Activated naive CD8-positive, alpha-beta T cell treated with anti-CD3 and anti-CD28 coated beads, Interleukin-2, amount 50 U/mL, for 16 hours (primary cell): ENCODE results near the gene GADD45A.

ENCODE experiments used
- DNase-seq: peaks from one replicate; pipeline ENCODE4 v3.0.0-alpha.2; 2020; ENCODE audit warnings: low read depth, low spot score

GADD45A gene

DNA sequence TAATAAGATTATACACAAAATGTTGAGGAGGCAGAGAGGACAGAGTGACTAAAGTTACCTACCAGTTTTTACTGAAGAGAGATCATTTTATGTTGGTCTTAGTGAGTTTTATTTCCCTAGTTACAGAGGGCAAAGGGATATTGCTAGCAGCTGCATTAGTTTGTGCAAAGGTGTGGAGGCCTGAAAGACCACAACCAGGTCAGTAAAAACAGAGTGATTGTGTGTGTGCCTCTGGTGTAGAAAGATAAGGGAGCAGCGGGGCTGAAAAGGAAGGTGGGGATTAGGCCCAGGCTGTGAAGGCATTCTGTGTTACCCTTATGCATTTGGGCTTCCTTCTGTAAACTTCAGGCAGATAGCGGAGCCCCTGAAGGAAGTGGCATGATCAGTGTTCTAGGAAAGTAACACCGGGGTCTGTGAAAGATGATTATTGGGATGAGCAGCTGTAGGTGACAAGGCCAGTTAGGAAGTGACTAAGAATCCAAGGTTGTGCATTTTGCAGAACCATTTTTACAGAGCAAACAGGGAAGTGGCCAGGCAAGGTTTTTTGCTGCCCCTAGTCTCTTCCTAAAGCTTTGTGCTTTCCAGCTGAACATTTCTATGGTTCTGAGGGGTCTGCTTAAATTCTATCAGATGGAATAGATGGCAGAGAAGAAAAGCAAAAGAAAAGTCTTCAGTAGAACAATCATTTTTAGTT is 3.7 kb downstream of the GADD45A start:
- DNase-seq = no peak

DNA sequence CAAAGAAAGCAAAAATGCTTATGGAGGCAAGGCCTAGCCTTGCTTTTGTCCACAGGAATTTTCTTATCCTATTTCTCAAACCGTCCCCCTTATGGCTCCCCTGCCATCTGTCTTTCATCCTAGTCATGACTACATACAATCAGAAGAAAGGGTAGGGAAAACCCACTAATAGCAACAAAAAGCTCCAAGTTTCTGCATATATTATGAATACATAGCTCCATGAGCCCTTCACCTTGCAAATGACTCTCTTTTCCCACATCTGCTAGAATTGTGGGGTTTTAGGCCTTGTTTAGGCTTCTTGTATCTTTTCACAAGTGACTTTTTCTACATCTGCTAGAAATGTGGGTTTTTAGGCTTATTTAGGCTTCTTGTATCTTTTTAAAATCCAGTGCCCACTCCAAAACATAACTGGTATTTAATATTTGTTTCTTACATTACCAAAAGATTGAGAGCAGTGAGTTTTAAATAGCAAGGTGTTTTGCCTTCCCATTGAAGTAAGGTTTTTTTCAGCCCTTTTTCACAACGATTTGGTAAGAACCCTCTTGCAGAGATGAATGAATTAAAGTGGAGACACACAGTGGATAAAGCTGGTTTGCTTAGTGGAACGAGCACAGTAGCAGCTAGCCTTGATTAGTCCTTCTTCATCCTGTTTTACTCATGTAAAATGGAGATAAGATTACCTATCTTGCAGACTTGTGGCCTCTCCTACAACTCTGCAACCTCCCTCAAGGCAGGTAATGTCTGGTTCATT is 4.4 kb downstream of the GADD45A start:
- DNase-seq = no peak

DNA sequence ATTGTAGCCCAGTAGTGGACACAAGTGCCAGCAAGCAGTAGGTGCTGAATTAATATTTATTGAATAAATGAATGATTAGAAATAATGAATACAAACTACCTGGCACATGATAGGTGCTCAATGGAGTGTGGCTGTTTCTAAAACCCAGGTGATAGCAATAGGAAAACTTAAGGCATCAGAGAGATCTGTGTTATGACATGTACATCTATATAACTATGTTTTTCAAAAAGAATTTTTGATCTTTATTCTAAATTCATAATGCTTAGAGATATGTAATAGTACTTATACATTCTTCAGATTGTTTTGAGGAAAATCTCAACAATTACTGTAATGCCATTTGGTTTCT is 5.0 kb downstream of the GADD45A start:
- DNase-seq = no peak

DNA sequence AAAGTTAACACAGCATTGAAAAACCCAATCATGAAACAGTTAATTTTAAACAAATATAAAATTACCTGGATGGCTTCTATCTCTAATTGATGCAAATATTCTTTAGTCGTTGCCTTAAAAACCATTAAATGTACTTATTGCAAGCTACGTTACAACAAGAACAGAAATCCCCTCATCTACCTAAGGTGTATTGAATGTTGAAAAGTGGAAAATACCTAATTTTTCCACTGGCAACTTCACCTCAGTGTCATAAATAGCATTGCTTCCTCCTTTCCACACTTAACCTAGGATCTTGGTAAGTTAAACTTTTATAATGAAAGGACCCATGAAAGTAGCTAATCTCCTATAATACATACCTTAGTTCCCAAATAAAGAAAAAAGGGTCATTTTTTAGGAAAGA is 5.4 kb downstream of the GADD45A start:
- no peak for DNase-seq

DNA sequence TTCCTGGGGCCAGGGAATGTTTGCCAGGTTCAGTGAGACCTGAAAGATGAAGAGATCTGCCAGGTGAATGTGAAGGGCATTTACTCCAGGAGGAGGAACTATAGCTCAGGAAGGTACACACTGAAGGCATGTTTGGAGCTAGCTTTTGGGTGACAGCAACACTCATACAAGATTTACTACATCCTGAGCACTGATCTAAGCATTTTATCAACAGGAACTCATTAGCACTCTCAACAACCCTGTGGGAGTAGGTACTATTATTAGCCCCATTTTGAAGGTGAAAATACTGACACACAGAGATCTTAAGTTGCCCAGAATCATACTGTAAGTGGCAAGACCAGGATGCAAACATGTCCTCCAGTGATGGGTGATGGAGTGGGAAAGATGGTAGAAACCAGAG is 6.7 kb downstream of the GADD45A start:
- DNase-seq = no peak

DNA sequence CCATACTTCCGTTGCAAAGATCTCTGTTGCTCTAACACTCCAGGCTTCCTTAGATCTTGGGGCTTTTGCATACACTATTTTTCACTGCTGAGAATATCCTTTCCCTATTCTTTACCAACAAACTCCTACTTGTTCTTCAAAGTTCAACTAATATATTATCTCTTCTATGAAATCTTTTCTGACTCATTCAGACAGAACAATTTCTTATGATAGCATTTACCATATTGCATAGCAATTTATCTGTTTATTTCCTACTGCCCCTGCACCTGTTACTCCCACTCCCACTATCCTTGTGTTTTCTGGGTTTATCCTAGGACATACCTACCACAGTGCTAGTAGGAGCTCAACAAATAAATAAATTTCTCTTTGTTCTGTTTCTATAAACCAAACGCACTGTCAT is 11.0 kb downstream of the GADD45A start:
- no peak for DNase-seq

DNA sequence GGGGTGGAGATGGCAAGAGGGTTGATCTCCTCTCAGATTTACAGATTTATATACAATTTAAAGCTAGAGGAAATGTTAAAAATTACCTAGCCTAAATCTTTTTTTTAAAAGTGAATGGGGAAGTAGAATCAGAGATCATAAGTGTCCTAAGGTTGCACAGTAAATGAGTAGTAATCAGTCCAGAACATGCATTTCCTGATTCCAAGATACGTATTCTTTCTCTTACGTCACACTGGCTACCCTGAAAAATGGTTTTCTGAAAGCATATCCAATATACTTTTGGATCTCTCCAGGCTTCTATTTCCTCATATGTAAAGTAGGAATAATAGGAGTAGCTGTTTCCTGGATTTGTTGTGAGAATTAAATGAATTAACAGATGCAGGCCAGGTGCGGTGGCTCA is 11.7 kb downstream of the GADD45A start:
- DNase-seq = no peak

DNA sequence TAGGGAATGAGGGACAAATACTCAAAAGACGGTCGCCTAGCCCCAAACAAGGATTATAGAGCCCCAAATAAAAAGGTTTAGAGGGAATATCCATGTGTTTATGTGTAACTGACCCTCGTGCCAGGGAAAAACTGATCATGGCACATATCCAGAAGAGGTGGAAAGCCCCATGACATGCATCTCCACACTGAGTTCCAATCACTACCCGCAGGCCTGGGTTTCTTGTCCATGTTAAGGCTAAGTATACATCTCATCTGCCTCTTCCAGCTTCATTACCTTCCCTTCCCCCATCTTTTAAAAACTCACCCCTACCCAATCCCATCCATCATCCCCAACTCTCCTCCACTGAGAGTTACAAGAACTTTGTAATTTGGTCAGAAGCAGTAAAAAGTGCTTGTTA is 15.2 kb downstream of the GADD45A start:
- DNase-seq = no peak

DNA sequence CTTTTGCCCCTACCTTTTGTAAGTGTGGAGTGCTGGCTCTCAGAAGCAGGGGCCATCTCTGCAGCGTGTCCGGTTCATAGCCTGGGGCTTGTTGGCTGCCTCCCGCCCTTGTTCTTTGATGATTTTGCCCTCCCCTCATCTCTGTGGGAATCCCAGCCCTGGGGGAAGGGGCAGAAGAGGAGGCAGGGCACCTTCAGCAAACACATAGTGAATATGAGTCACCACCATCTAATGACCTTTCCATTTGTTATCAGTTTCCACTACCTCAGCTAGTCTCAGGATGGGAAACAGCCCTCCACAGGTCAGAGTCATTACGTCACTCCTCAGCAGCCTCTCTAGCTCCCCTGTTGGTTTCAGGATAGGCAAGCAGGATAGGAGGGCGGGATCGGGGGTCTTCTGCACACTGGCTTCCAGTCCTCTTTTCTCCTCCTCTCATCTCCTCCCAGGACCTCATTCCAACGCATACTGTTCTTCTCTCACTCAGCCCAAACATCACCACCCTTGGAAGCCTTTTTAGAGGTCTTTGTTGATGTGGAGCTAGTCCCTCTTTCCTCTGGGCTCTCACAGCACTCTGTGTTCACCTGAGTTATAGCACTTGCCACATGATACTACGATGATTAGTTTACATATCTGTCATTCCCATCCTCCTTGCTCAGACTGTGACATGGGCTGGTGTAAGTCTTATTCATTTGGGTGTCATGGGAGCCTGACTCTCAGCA is 15.8 kb downstream of the GADD45A start:
- no peak for DNase-seq

DNA sequence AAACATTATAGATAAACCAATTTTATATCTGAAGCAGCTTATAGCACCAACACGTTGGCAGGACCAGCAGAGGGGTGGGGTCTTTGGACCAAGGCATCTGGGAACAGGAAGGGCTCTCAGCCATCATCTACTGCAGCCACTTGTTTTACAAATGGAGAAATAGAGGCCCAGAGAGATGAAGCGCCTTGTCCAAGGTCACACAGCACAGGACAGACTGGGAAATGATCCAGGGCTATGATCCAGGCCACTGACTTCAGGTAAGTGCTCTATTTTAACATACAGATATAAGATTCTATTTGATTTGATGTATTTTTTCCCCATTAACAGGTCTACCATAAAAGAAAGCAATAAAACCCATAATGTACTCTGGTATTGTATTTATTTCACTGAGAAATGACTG is 16.9 kb downstream of the GADD45A start:
- DNase-seq = no peak

DNA sequence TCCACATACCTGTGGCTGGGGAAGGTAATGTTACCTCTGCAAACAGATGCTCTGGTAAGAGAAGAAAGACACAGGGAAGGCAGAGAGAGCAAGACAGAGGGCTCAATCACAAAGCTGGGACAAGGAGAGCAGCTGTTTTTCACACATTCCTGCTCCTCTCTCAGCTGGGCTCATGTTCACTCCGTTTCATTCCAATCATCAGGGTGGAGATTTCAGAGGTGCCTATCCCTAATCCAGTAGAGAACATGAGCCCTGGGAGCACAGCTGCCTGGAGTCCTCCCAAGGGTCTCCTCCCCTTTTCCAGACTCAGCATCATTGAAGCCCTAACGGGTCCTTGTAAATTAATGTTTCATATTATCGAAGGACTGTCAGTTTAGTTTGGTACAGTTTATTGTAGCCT is 19.4 kb downstream of the GADD45A start:
- DNase-seq = no peak

DNA sequence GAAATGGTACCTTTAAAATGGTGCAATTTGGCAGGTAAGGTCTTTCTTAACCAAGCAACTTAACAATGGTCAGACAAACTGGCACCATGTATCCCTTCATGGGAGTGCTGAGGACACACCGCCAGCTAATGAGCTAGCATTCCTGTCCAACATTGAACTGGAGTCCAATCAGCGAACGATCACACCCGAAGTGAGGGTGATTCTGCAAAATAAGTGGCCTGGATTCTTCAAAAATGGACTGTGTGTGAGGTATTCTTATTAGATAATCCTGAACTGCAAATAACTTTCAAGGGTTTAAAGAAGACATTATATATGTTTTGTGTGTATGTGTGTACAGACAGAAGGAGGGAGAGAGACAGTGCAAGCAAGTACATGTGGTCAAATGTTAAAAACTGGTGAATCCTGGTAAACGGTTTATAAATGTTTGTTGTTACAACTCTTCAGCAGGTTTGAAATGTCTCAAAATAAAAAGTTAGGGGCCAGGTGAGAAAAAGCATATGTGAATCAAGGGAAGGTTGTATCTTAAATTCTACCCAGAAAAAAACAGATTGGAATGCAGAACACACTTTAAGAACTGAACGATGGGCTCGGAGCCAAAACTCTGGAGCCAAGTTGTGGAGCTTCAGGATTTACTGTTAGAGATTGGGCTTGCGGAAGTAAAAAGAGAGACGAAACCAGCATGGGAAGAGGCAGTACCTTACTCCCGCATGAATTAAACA is 20.9 kb downstream of the GADD45A start:
- DNase-seq = no peak

DNA sequence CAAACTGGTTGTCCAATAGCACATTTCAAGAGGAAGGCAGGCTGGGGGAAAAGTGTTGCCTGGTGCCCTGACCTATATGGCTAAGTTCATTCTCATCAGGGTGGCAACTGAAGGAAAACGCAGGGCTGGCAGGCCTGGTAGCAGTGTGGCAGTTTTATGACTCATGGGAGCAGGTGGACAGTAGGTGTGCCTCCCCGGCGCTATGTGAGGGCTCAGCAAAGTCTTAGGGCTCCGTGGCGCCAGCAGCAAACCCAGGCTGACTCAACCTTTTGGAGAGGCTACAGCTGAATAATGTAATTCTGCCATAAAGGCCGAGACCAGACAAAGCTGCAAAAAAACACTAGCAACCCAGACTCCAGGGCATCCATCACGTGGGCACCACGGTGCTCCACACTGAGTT is 23.6 kb downstream of the GADD45A start:
- DNase-seq = no peak

DNA sequence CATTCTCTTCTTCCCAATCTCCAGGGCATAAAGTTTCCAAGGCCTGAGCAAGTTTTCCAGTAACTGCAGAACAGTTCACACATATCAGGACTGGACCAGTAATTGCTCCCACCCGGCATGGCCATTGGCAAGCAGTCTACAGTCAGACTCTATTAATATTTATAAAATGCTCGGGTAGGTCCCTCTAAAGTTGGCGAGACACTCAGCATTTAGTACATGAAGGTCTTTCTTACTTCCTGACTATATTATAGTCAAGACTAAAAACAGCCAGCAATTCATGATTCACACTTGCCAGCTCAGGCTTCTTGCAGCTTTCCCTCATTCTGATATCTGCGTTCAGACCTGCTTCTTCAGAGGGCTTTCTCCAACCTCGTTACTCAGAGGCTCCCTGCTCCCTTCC is 25.4 kb downstream of the GADD45A start:
- no peak for DNase-seq

DNA sequence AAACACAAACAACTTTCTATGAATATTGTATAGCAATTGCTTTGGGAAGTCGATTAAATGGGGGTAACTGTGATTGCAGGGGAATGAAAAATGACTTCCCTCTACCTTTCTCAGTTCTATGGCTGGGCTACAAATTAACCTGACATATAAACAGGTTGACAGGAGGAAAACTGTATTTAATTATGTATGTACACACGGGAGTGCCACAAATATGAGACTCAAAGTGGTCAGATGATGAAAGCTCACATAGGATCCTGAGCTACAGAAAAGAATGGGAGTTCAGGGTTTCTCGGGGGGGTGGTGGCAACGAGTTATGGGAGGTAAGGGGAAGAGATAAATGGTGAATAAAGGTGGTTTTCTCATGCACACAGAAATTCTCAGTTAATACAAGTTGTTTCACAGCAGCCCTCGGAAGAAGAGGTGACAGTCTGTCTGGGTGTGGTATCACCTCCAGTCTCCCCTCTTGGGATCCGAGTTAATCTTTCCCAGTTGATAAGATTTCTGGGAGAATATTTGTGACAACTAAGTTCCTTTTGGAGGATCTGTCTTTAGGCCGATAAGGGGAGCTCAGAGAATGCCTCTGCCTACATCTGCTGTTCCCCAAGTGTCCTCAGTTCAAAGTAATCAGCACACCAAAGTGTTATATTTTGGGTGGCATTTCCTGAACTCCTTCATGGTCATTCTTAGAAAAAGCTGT is 26.3 kb downstream of the GADD45A start:
- DNase-seq = no peak

DNA sequence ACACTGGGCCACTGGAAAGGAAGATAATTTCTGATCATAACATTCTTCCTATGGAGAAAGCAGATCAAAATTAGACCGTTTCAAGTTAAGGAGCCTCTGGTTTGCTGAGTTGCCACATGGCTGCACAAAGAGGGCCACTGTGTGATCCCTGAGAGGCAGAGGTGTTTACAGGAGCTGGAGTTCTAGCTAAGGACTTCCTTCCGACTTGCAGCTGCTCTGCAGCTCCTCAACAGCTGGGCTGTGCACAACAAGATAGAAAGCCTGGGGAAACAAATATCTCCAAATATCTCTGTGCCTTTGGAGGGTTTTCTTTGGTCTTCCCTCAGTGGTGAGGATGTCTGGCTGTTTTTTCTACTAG is 26.8 kb downstream of the GADD45A start:
- DNase-seq = no peak

DNA sequence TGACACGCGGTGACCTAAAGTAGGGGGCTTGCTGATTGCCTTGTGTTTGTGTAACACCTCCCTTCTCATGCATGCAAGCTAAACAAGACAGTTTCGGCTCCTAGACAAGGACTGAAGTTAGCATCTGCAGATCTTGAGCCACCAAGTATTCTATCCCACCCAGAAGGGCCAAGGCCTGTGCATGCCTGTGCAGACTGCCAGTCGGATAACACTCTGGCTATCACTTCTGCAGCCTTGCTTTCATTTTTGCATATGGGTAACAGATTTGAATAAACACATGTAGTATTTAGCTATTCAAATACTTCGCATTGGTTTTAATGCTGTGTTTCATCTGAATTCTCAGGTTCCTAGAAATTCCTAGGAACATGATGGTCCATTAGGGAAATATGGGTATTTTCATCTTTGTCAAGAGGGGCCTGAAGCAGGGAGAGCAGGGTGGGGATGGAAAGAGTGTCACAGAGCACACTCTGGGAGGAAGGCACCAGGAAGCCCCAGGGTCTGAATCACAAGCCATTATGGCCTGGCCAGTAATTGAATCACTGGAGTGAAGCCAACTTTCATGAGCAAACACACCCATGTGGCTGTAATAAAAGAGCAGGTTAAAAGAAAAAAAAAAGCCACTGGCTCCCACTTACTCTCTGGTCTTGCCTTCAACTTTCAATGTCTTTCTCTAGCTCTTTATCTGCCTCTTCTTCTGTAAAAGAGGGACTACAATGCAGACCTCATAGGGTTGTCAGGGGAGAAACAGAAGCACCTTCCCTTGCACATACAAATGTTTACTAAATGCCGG is 28.3 kb downstream of the GADD45A start:
- DNase-seq = no peak

DNA sequence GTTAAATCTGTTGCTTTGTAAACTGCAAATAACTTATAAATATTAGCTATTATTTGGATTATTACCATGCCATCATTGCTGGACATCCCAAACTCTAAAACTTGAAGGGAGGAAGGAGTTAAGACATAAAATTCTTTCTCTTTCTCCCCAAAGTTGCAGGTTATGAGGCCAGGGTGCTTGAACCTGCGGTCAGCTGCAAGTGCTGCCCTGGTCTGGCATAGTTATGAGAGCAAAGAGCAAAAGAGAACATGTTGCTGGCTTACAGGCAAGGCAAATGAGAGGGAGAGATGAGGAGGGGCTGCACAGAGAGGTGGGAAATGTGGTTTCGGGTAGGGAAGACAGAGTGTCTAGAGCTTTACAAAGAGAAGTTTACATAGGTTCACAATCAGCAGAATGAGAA is 30.8 kb downstream of the GADD45A start:
- no peak for DNase-seq

DNA sequence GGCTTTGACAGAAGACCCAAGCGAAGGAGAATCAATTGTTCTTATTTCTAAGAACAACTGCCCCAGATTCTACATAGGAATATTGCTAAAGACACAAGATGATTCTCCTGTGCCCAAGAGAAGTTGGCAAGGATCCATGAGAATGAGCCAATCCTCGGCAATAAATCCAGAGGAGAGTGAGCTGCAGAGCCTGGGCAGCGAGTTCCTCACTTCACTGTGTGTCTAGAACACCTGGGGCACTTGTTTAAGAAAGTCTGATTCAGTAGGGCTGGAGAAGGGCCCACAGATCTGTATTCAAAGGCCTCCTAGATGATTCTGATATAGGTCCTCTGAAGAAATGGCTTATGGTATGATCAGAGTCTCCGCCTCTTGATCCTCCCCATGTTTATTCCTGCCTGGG is 31.8 kb downstream of the GADD45A start:
- no peak for DNase-seq

DNA sequence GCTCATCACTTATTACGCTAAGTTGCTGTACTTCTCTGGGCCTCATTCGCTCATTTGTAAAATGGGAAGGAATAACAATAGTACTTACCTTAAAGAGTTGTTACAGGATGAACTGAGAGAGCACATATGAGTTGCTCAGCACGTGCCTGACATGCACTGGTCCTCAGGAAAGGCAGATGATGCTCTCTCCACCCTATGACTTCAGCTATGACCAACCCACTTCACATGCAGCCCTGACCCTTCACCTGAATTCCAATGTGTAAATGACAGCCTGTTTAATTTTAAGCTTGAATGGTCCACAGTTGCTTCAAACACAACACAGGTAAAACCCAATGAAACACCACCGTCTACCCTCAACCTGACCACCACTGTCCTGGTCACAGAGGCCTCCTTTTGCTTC is 32.9 kb downstream of the GADD45A start:
- no peak for DNase-seq
